Activated CD4-positive, alpha-beta memory T cell treated with anti-CD3 and anti-CD28 coated beads for 36 hours (primary cell): Measurements from ENCODE around the gene SH3PXD2A. TPM values are rescaled to one million over a fixed set of nuclear protein-coding genes. Genes with fewer than 3 reads are reported as not detected.

Source experiments
- CTCF ChIA-PET: fragments of 350-600 bp; sonication (Branson Sonifier 250); formaldehyde crosslinking; loops from one replicate; lab custom pipeline; 2021; ENCODE audit warnings: antibody characterized with exemption, inconsistent platforms; lab: Charles Lee
- POLR2A ChIA-PET: fragments of 350-600 bp; sonication (Branson Sonifier 250); formaldehyde crosslinking; loops from one replicate; lab custom pipeline; 2021; ENCODE audit warnings: antibody characterized with exemption; lab: Charles Lee
- DNase-seq: peaks from one replicate; pipeline ENCODE4 v3.0.0-alpha.2; 2020
- H3K27ac Mint-ChIP-seq: one replicate; pipeline ENCODE4 v1.8.0; 2021; ENCODE audit warnings: mixed read lengths
- H3K27me3 Mint-ChIP-seq: one replicate; pipeline ENCODE4 v1.8.0; 2021; ENCODE audit warnings: mixed read lengths
- H3K36me3 Mint-ChIP-seq: one replicate; pipeline ENCODE4 v1.8.0; 2021; ENCODE audit warnings: mixed read lengths
- H3K4me1 Mint-ChIP-seq: one replicate; pipeline ENCODE4 v1.8.0; 2021; ENCODE audit warnings: low read depth, mixed read lengths
- H3K4me3 Mint-ChIP-seq: one replicate; pipeline ENCODE4 v1.8.0; 2021; ENCODE audit warnings: mild to moderate bottlenecking, mixed read lengths
- H3K9me3 Mint-ChIP-seq: one replicate; pipeline ENCODE4 v1.8.0; 2021; ENCODE audit warnings: mixed read lengths
- intact Hi-C: fragments of 100-400 bp; cut with micrococcal nuclease; formaldehyde crosslinking; loops from one replicate; pipeline ENCODE4 v1.15.1; 2023
- total RNA-seq, 2 experiments: library from RNA; stranded (reverse); gene quantifications; one replicate each; pipeline ENCODE4 v1.2.3, GENCODE V29; 2021

SH3PXD2A gene
- total RNA-seq, 2 experiments from 2014 or later = 10.0 to 10.3 TPM

- intact Hi-C loops = no loop called here
- no peak for DNase-seq
- Mint-ChIP-seq H3K27me3 (no peaks in the 10 kb centered on the region), H3K9me3 (no peaks in the 10 kb centered on the region), H3K27ac (no peak overlapping the region), H3K4me3 (no peak overlapping the region), H3K36me3 (no peaks in the 10 kb centered on the region), H3K4me1 (peaks cover 18% of the 10 kb centered on the region)
- POLR2A ChIA-PET = no interaction called here
- CTCF ChIA-PET = interaction anchor here (1.0 kb wide), 1 partner anchor 94 kb away, joined by 3 read pairs; no protein-coding TSS in a partner anchor
Observed at GRCh38 chr10:103700436-103700715, 155.0 kb downstream of the SH3PXD2A start.

- H3K9me3 Mint-ChIP-seq = no peaks in the 10 kb centered on the region
- H3K4me1 Mint-ChIP-seq = peaks cover 18% of the 10 kb centered on the region
- no peaks in the 10 kb centered on the region for H3K27me3 Mint-ChIP-seq
- H3K27ac Mint-ChIP-seq = no peak overlapping the region
- intact Hi-C loops = loop anchor here (5.0 kb wide), 1 partner anchor 422 kb away; the partner anchor contains the start of gene SFR1
- ChIA-PET CTCF (interaction anchor here (1.0 to 2.2 kb wide), 3 partner anchors 13 to 94 kb away, joined by 3 to 16 read pairs (median 5); no protein-coding TSS in a partner anchor), POLR2A (no interaction called here)
- no peak for DNase-seq
- H3K4me3 Mint-ChIP-seq = no peak overlapping the region
- no peaks in the 10 kb centered on the region for H3K36me3 Mint-ChIP-seq
Observed at GRCh38 chr10:103699611-103700435, 155.6 kb downstream of the SH3PXD2A start.

DNA sequence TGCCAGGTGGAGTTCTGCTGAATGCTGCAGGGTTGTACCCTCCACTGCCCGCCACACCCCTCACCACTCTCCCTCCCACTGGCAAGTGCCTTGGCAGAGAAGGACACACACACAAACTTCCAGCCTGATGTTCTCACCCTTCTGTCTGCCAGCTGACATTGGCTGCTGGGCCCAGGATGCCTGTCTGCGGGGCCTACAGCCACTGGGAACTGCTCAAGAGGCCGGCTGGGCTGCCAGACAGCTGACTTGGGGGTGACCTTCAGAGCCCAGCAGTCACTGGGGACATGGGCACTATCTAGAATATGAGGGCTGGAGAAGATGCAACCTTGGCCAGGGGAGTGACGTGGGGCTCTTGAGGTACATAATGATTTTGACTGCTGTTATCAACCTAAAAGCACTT, 157.1 kb downstream of the SH3PXD2A start:
- intact Hi-C loops = loop anchor here (5.0 kb wide), 1 partner anchor 424 kb away; the partner anchor contains the start of gene SFR1
- no peak for DNase-seq
- no peaks in the 10 kb centered on the region for H3K27me3 Mint-ChIP-seq
- no peaks in the 10 kb centered on the region for H3K36me3 Mint-ChIP-seq
- H3K27ac Mint-ChIP-seq = no peak overlapping the region
- H3K4me1 Mint-ChIP-seq = peaks cover 25% of the 10 kb centered on the region
- no peaks in the 10 kb centered on the region for H3K9me3 Mint-ChIP-seq
- ChIA-PET CTCF (interaction anchor here (1.8 to 2.2 kb wide), 2 partner anchors 12 to 14 kb away, joined by 5 to 16 read pairs; no protein-coding TSS in a partner anchor), POLR2A (interaction anchor here (1.1 kb wide), 1 partner anchor 23 kb away, joined by 4 read pairs; no protein-coding TSS in a partner anchor)
- H3K4me3 Mint-ChIP-seq = no peak overlapping the region

- CTCF ChIA-PET = interaction anchor here (2.1 to 3.6 kb wide), 3 partner anchors 11 to 13 kb away, joined by 16 to 37 read pairs (median 24); no protein-coding TSS in a partner anchor
- H3K36me3 Mint-ChIP-seq = no peaks in the 10 kb centered on the region
- no peaks in the 10 kb centered on the region for H3K27me3 Mint-ChIP-seq
- peaks cover 25% of the 10 kb centered on the region for H3K4me1 Mint-ChIP-seq
- H3K27ac Mint-ChIP-seq = no peak overlapping the region
- peak overlapping the region; percentile 20 for H3K4me3 Mint-ChIP-seq
- no peaks in the 10 kb centered on the region for H3K9me3 Mint-ChIP-seq
- DNase-seq = no peak
- POLR2A ChIA-PET = interaction anchor here (1.1 to 1.7 kb wide), 2 partner anchors 19 to 23 kb away, joined by 4 read pairs; no protein-coding TSS in a partner anchor
- intact Hi-C loops = loop anchor here (5.0 kb wide), 1 partner anchor 425 kb away; the partner anchor contains the start of gene SFR1
Observed at GRCh38 chr10:103697787-103698186, 157.6 kb downstream of the SH3PXD2A start.

DNA sequence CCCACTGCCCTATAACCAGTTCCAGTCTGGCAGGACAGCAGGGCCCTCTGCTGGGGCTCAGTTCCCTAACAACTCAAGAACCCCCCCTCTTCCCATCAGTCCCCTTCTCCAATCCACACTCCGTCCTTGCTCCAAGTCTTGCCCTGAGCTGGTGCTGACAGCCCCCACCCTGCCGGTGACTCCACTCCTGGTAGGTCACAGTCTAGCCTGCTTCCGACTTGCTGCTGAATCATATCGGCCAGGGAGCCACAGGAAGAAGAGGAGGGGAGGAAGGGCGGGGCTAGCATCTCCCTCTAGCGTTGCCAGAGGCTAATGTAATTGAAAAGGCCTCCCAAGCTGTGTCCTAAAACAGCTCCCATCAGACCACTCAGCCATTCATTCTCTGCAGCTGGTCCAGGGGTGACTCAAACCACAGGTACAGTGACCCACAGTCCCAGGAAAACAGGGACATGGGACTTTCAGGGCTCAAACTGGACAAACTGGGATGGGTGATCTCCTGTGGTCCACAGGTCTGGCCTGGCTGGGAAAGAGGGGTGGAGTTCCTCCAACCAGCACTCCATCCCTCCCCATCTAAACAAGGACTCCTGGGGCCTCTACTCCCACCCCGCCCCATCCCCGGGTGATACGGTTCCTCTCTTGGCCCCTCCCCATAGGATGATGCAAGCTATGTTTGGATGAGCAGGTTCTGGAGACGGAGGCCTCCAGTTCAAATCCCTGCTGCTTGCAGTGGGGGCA, 158.8 kb downstream of the SH3PXD2A start:
- intact Hi-C loops = loop anchor here (1.0 to 5.0 kb wide), 2 partner anchors 18 to 426 kb away; partner anchors contain the start of gene SFR1
- Mint-ChIP-seq H3K4me3 (peak overlapping the region; percentile 48), H3K27ac (peak overlapping the region; percentile 77), H3K36me3 (no peaks in the 10 kb centered on the region), H3K4me1 (peaks cover 30% of the 10 kb centered on the region), H3K9me3 (no peaks in the 10 kb centered on the region), H3K27me3 (no peaks in the 10 kb centered on the region)
- DNase-seq = peak; percentile 92
- ChIA-PET CTCF (interaction anchor here (0.8 to 3.6 kb wide), 12 partner anchors 9 to 424 kb away, joined by 3 to 37 read pairs (median 4); partner anchors contain the start of gene SH3PXD2A), POLR2A (interaction anchor here (1.2 to 1.7 kb wide), 2 partner anchors 18 to 62 kb away, joined by 3 to 4 read pairs; no protein-coding TSS in a partner anchor)

GRCh38 chr10:103696094-103696410, 159.3 kb downstream of the SH3PXD2A start:
- Mint-ChIP-seq H3K36me3 (no peaks in the 10 kb centered on the region), H3K9me3 (no peaks in the 10 kb centered on the region), H3K27ac (peak overlapping the region; percentile 77), H3K4me1 (peaks cover 35% of the 10 kb centered on the region), H3K27me3 (no peaks in the 10 kb centered on the region), H3K4me3 (peak overlapping the region; percentile 48)
- POLR2A ChIA-PET = interaction anchor here (1.2 to 1.7 kb wide), 2 partner anchors 17 to 63 kb away, joined by 3 to 4 read pairs; no protein-coding TSS in a partner anchor
- CTCF ChIA-PET = interaction anchor here (0.8 to 3.6 kb wide), 11 partner anchors 9 to 425 kb away, joined by 3 to 37 read pairs (median 4); partner anchors contain the start of gene SH3PXD2A
- DNase-seq = no peak
- intact Hi-C loops = loop anchor here (1.0 to 5.0 kb wide), 2 partner anchors 18 to 426 kb away; partner anchors contain the start of gene SFR1

- intact Hi-C loops = loop anchor here (1.0 to 5.0 kb wide), 2 partner anchors 17 to 427 kb away; partner anchors contain the start of gene SFR1
- CTCF ChIA-PET = interaction anchor here (1.2 to 3.6 kb wide), 5 partner anchors 9 to 163 kb away, joined by 3 to 37 read pairs (median 8); no protein-coding TSS in a partner anchor
- no peak for DNase-seq
- POLR2A ChIA-PET = no interaction called here
- Mint-ChIP-seq H3K4me1 (peaks cover 35% of the 10 kb centered on the region), H3K9me3 (no peaks in the 10 kb centered on the region), H3K27ac (no peak overlapping the region), H3K27me3 (no peaks in the 10 kb centered on the region), H3K36me3 (no peaks in the 10 kb centered on the region), H3K4me3 (no peak overlapping the region)
Observed at GRCh38 chr10:103695584-103696005, 159.8 kb downstream of the SH3PXD2A start.

- Mint-ChIP-seq H3K27ac (peak overlapping the region; percentile 19), H3K27me3 (no peaks in the 10 kb centered on the region)
Observed at GRCh38 chr10:103693812-103694205, 161.6 kb downstream of the SH3PXD2A start.

GRCh38 chr10:103692952-103693811, 162.2 kb downstream of the SH3PXD2A start:
- intact Hi-C loops = loop anchor here (2.0 to 5.0 kb wide), 2 partner anchors 32 to 74 kb away; no protein-coding TSS in a partner anchor
- POLR2A ChIA-PET = no interaction called here
- no peaks in the 10 kb centered on the region for H3K27me3 Mint-ChIP-seq
- peak overlapping the region; percentile 19 for H3K27ac Mint-ChIP-seq
- peak; percentile 52 for DNase-seq
- H3K4me1 Mint-ChIP-seq = peaks cover 35% of the 10 kb centered on the region
- no peaks in the 10 kb centered on the region for H3K36me3 Mint-ChIP-seq
- H3K9me3 Mint-ChIP-seq = no peaks in the 10 kb centered on the region
- peak overlapping the region; percentile 81 for H3K4me3 Mint-ChIP-seq
- CTCF ChIA-PET = interaction anchor here (1.5 kb wide), 1 partner anchor 87 kb away, joined by 4 read pairs; no protein-coding TSS in a partner anchor

More at GRCh38 chr10:103693812-103694205, 161.6 kb downstream of the SH3PXD2A start:
- DNase-seq = no peak
- intact Hi-C loops = loop anchor here (2.0 to 5.0 kb wide), 2 partner anchors 33 to 73 kb away; no protein-coding TSS in a partner anchor
- Mint-ChIP-seq H3K4me3 (peak overlapping the region; percentile 81), H3K9me3 (no peaks in the 10 kb centered on the region), H3K36me3 (no peaks in the 10 kb centered on the region), H3K4me1 (peaks cover 35% of the 10 kb centered on the region)
- CTCF ChIA-PET = interaction anchor here (1.0 to 1.5 kb wide), 2 partner anchors 19 to 88 kb away, joined by 4 read pairs; no protein-coding TSS in a partner anchor
- POLR2A ChIA-PET = no interaction called here

DNA sequence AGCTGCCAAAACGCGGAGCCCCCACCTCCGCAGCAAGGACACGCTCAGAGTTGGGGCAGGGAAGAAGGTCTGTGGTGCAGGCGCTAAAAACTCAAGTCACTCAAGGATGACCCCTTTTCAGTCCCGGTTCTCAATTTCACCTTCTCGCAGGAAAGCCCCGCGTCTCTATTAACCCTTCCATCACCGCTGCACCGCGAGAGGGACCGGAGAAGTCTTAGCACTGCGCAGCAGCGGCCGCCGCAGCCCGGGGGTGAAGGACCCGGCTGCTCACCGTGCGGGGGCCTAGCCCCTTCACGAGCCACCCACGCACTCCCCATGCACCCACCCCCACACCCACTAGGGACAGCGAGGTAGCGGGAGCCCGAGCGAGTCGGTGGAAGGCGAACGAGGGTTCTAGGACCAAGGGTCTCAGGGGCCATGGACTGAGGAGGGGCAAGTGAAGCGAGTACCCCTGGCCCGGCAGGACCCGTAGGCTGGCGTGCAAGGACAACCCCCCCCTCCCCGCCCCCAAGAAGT, 162.9 kb downstream of the SH3PXD2A start:
- DNase-seq = peak; percentile 65
- CTCF ChIA-PET = interaction anchor here (1.1 kb wide), 1 partner anchor 13 kb away, joined by 3 read pairs; no protein-coding TSS in a partner anchor
- peaks cover 35% of the 10 kb centered on the region for H3K4me1 Mint-ChIP-seq
- H3K4me3 Mint-ChIP-seq = peak overlapping the region; percentile 70
- intact Hi-C loops = loop anchor here (2.0 to 5.0 kb wide), 2 partner anchors 32 to 75 kb away; no protein-coding TSS in a partner anchor
- no peaks in the 10 kb centered on the region for H3K9me3 Mint-ChIP-seq
- no peaks in the 10 kb centered on the region for H3K27me3 Mint-ChIP-seq
- H3K27ac Mint-ChIP-seq = no peak overlapping the region
- no peaks in the 10 kb centered on the region for H3K36me3 Mint-ChIP-seq
- POLR2A ChIA-PET = no interaction called here
